GM21447 (cell line): ENCODE results near the gene SUPT5H.
"Not testable (repeated sequence)": the region's sequence is repeated elsewhere in the genome, so short reads cannot be mapped to it uniquely, and the experiment has no call there.

Experiments
- ATAC-seq: cut with Tn5 transposase; IDR thresholded peaks from one replicate; pipeline ENCODE4 v1.9.1; 2021; ENCODE audit not compliant: unreplicated experiment

SUPT5H gene

GRCh38 chr19:39465956-39466747 is 20.8 kb downstream of the SUPT5H start:
- ATAC-seq: no peak

- ATAC-seq: no peak
Observed at GRCh38 chr19:39467941-39468340, 22.6 kb downstream of the SUPT5H start.

GRCh38 chr19:39469036-39469435 is 23.7 kb downstream of the SUPT5H start:
- no peak for ATAC-seq

- no peak for ATAC-seq
Observed at GRCh38 chr19:39469567-39469966, 24.2 kb downstream of the SUPT5H start.

GRCh38 chr19:39470724-39471339 is 25.4 kb downstream of the SUPT5H start:
- ATAC-seq: no peak

- no peak for ATAC-seq
Observed at GRCh38 chr19:39471756-39472536, 26.6 kb downstream of the SUPT5H start.

GRCh38 chr19:39472746-39473442 is 27.5 kb downstream of the SUPT5H start:
- ATAC-seq: no peak

GRCh38 chr19:39473443-39473960 is 28.1 kb downstream of the SUPT5H start:
- ATAC-seq: no peak

GRCh38 chr19:39474139-39474620 is 28.8 kb downstream of the SUPT5H start:
- no peak for ATAC-seq

- no peak for ATAC-seq
Observed at GRCh38 chr19:39475748-39476147, 30.4 kb downstream of the SUPT5H start.

GRCh38 chr19:39479319-39479801 is 34.0 kb downstream of the SUPT5H start:
- not testable (repeated sequence) for ATAC-seq

GRCh38 chr19:39479916-39480315 is 34.5 kb downstream of the SUPT5H start:
- no peak for ATAC-seq

- peak; percentile 82 for ATAC-seq
Observed at GRCh38 chr19:39480337-39481228, 35.2 kb downstream of the SUPT5H start, which contains the start of gene TIMM50. TSS of gene TIMM50 (plus strand) at chr19:39480838. CDS start at chr19:39480854, 16 bp downstream.

- ATAC-seq: peak; percentile 13
Observed at GRCh38 chr19:39481229-39481545, 35.8 kb downstream of the SUPT5H start.

- no peak for ATAC-seq
Observed at GRCh38 chr19:39481676-39482075, 36.3 kb downstream of the SUPT5H start.

- ATAC-seq: no peak
Observed at GRCh38 chr19:39483141-39483540, 37.8 kb downstream of the SUPT5H start.

GRCh38 chr19:39489756-39490155 is 44.4 kb downstream of the SUPT5H start:
- ATAC-seq: no peak

GRCh38 chr19:39492225-39492624 is 46.8 kb downstream of the SUPT5H start:
- no peak for ATAC-seq

GRCh38 chr19:39492788-39493187 is 47.4 kb downstream of the SUPT5H start:
- no peak for ATAC-seq

- no peak for ATAC-seq
Observed at GRCh38 chr19:39494661-39495060, 49.3 kb downstream of the SUPT5H start.
